DND-41 (cell line): ENCODE data around the gene DRD3.

Source experiments
- ATAC-seq: fragments of 200-7000 bp; cut with Tn5 transposase; 3 replicates; pipeline ENCODE4 v1.9.1; 2021; ENCODE audit warnings: low read depth; ENCODE audit not compliant: insufficient read depth
- DNase-seq: peaks from one replicate; pipeline ENCODE4 v3.0.0-alpha.2; 2020
- H2AFZ ChIP-seq: 2 replicates; pipeline ENCODE4 v1.6.0; 2012; ENCODE audit warnings: low read depth, low read length
- H3K27ac ChIP-seq: 2 replicates; pipeline ENCODE4 v1.5.1; 2012; ENCODE audit warnings: low read length, inconsistent platforms
- H3K27me3 ChIP-seq: fragments of 200-600 bp; sonication (generic); 2 replicates; pipeline ENCODE4 v1.6.0; 2012; ENCODE audit warnings: low read length, mild to moderate bottlenecking, inconsistent platforms; ENCODE audit not compliant: insufficient read depth, poor library complexity
- H3K36me3 ChIP-seq: 2 replicates; pipeline ENCODE4 v1.5.1; 2012; ENCODE audit warnings: low read length, inconsistent platforms; ENCODE audit not compliant: insufficient read depth
- H3K4me1 ChIP-seq: 2 replicates; pipeline ENCODE4 v1.5.1; 2012; ENCODE audit warnings: mild to moderate bottlenecking, low read length; ENCODE audit not compliant: insufficient read depth
- H3K4me2 ChIP-seq: 2 replicates; pipeline ENCODE4 v1.6.0; 2012; ENCODE audit warnings: mild to moderate bottlenecking, moderate library complexity, low read length, inconsistent platforms; ENCODE audit not compliant: insufficient read depth
- H3K4me3 ChIP-seq, 2 experiments: fragments of 200-600 bp in 1 of 2; shearing (Covaris generic) in 1 of 2; 2 replicates each; pipeline ENCODE4 v1.5.1; 2012 to 2016; ENCODE audit warnings: inconsistent platforms in 2 of 2, low read length in 2 of 2, mild to moderate bottlenecking in 2 of 2, low read depth in 1 of 2, moderate library complexity in 1 of 2
- H3K79me2 ChIP-seq: 2 replicates; pipeline ENCODE4 v1.6.0; 2012; ENCODE audit warnings: low read length, inconsistent platforms; ENCODE audit not compliant: insufficient read depth
- H3K9ac ChIP-seq: 2 replicates; pipeline ENCODE4 v1.6.0; 2012; ENCODE audit warnings: low read depth, mild to moderate bottlenecking, inconsistent platforms, low read length, moderate library complexity
- H3K9me3 ChIP-seq: 2 replicates; pipeline ENCODE4 v1.5.1; 2012; ENCODE audit warnings: low read length, moderate library complexity, mild to moderate bottlenecking, inconsistent platforms; ENCODE audit not compliant: insufficient read depth, severe bottlenecking
- H4K20me1 ChIP-seq: 2 replicates; pipeline ENCODE4 v1.6.0; 2012; ENCODE audit warnings: low read length; ENCODE audit not compliant: insufficient read depth
- EZH2 ChIP-seq: IDR thresholded peaks from 3 replicates; pipeline ENCODE4 v1.6.1; 2012; ENCODE audit warnings: borderline replicate concordance, low read depth, mild to moderate bottlenecking, moderate library complexity, low read length, inconsistent platforms; ENCODE audit not compliant: severe bottlenecking
- TF ChIP-seq, protein P1 (sequence below): IDR thresholded peaks from 2 replicates; pipeline ENCODE4 v1.5.1; 2012; ENCODE audit warnings: borderline replicate concordance, low read length, moderate library complexity, mild to moderate bottlenecking; ENCODE audit not compliant: poor library complexity, severe bottlenecking; ENCODE audit errors: extremely low read depth

DRD3 gene

DNA sequence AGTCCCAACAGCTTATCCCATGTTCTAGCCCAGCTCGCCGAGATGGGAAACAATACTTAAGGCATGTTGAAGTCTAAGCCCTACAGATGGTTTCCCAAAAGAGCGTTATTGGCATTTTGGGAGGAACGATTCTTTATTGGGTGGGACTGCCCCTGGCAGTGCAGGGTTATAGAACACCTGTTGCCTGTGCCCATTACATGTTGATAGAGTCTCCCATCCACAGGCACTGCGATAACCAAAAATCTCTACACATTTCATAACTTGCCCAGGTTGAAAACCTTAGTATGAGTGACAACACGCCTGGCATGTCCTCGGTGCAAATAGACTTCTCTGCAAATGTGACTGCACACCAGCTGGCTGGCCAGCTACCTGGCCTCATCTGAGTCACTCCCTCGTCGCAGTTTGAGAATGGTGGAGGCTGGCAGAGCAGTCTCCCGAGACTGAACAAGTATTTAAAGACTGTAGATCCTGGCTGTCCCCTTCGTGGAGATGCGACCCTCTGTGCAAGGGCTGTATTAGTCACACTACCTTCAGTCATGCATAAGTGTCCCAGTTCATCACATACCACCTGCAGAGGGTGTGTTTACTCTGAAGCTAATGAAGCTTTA lies 39.8 kb upstream of the DRD3 start:
- no peaks in the 10 kb centered on the region for H4K20me1 ChIP-seq
- no peak overlapping the region for H3K9ac ChIP-seq
- no peaks in the 10 kb centered on the region for H3K36me3 ChIP-seq
- peaks cover 18% of the 10 kb centered on the region for H3K4me1 ChIP-seq
- TF ChIP-seq, protein P1, sequence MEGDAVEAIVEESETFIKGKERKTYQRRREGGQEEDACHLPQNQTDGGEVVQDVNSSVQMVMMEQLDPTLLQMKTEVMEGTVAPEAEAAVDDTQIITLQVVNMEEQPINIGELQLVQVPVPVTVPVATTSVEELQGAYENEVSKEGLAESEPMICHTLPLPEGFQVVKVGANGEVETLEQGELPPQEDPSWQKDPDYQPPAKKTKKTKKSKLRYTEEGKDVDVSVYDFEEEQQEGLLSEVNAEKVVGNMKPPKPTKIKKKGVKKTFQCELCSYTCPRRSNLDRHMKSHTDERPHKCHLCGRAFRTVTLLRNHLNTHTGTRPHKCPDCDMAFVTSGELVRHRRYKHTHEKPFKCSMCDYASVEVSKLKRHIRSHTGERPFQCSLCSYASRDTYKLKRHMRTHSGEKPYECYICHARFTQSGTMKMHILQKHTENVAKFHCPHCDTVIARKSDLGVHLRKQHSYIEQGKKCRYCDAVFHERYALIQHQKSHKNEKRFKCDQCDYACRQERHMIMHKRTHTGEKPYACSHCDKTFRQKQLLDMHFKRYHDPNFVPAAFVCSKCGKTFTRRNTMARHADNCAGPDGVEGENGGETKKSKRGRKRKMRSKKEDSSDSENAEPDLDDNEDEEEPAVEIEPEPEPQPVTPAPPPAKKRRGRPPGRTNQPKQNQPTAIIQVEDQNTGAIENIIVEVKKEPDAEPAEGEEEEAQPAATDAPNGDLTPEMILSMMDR, result no peak
- no peak for TF ChIP-seq EZH2
- no peak for ATAC-seq
- no peak overlapping the region for H2AFZ ChIP-seq
- no peaks in the 10 kb centered on the region for H3K9me3 ChIP-seq
- no peak for DNase-seq
- H3K4me3 ChIP-seq, result no peak overlapping the region
- no peaks in the 10 kb centered on the region for H3K79me2 ChIP-seq
- H3K27ac ChIP-seq, result no peak overlapping the region
- no peak overlapping the region for H3K4me2 ChIP-seq
- no peaks in the 10 kb centered on the region for H3K27me3 ChIP-seq

DNA sequence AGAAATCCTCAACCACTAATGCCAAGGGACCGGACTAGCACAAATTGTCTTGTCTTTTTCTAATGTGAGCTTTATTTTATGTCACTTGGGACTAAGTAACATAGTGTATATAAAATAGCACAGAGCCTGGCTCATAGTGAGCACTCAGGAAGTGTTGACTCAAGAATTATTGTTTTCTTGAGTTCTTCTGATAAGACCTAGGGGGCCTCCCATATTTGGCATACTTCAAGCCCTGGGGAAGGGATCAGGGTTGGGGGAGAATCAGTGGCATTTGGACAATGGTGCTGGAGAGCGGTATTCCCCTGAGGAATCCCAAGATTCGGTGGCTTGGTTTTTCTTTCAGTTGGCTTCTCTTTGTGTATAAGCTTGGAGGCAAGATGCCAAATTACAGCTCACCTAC lies 39.2 kb upstream of the DRD3 start:
- H3K9ac ChIP-seq, result no peak overlapping the region
- H3K36me3 ChIP-seq, result no peaks in the 10 kb centered on the region
- H3K4me1 ChIP-seq, result peaks cover 25% of the 10 kb centered on the region
- H3K27ac ChIP-seq, result no peak overlapping the region
- H3K4me3 ChIP-seq, result no peak overlapping the region
- no peaks in the 10 kb centered on the region for H3K27me3 ChIP-seq
- DNase-seq (no peak), ATAC-seq (no peak)
- H3K79me2 ChIP-seq, result no peaks in the 10 kb centered on the region
- no peak overlapping the region for H3K4me2 ChIP-seq
- no peaks in the 10 kb centered on the region for H3K9me3 ChIP-seq
- H2AFZ ChIP-seq, result no peak overlapping the region
- no peak for TF ChIP-seq EZH2
- TF ChIP-seq, protein P1, result no peak
- H4K20me1 ChIP-seq, result no peaks in the 10 kb centered on the region

DNA sequence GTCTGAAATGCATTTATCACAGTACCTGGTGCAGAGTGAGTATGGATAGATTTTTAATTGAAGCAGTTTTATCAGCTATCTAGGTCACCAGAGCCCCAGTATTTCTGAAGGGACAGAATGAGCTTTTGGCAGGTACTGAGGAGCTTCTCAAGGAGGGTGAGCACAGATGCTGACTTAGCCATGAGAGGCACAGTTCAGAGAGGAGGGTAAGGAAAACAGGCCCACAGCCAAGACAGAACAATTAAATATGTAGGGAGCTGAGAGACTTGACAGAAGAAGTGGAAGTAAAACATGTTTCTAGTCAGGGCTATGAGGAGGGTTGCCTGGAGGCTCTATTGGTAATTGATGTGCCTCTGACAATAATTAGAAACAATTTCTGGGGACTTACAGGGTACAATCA lies 38.4 kb upstream of the DRD3 start:
- H3K27me3 ChIP-seq, result no peaks in the 10 kb centered on the region
- DNase-seq (no peak), ATAC-seq (no peak)
- H2AFZ ChIP-seq, result no peak overlapping the region
- H3K4me2 ChIP-seq, result no peak overlapping the region
- H4K20me1 ChIP-seq, result no peaks in the 10 kb centered on the region
- H3K9me3 ChIP-seq, result no peaks in the 10 kb centered on the region
- H3K4me1 ChIP-seq, result peaks cover 25% of the 10 kb centered on the region
- no peak for TF ChIP-seq EZH2
- TF ChIP-seq, protein P1, result no peak
- H3K36me3 ChIP-seq, result no peaks in the 10 kb centered on the region
- H3K9ac ChIP-seq, result no peak overlapping the region
- H3K79me2 ChIP-seq, result no peaks in the 10 kb centered on the region
- no peak overlapping the region for H3K27ac ChIP-seq
- H3K4me3 ChIP-seq, result no peak overlapping the region
